ENCODE measurements around the gene PTK7. TPM values are rescaled to one million over a fixed set of nuclear protein-coding genes. Genes with fewer than 3 reads are reported as not detected.

PTK7 gene
- total RNA-seq, 2 experiments from 2014 or later = 1.2 to 1.6 TPM

DNA sequence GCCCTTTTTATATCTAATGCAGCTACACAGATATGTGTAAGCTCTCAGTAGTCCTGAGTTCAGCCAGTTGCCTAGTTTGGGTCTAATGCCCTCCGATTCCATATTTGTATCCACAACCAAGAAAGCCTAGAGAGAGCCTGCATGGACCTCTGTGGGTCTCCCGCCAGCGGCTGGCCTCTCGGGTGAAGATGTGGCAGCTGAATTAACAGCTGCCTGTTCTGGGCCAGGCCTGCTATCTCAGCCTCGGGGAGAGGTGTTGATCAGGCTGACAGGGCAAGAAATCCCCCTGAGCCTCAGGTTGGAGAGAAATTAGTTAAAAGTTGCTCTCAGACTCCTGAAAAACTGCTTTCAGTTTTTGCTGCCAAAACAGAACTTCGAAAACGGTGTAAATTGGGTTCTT lies 19.8 kb downstream of the PTK7 start:
- Histone ChIP-seq H3K9me3 (ENCODE audit: control insufficient read depth in 1 of 2, insufficient read depth in 1 of 2, low read length in 2 of 2) (no peaks in the 10 kb centered on the region), H3K27ac (ENCODE audit: low read depth in 1 of 2, low read length in 2 of 2) (no peak overlapping the region), H3K27me3 (ENCODE audit: control insufficient read depth in 1 of 2, insufficient read depth in 2 of 2, low read length in 2 of 2) (no peaks in the 10 kb centered on the region), H3K36me3 (ENCODE audit: insufficient read depth, low read length) (no peaks in the 10 kb centered on the region), H3K4me3 (ENCODE audit: low read length) (no peak overlapping the region), H3K4me1 (ENCODE audit: insufficient read depth, low read length) (no peaks in the 10 kb centered on the region)
- no peak for DNase-seq
- no peak overlapping the region for H3K4me3 Mint-ChIP-seq
- H3K9me3 Mint-ChIP-seq = no peaks in the 10 kb centered on the region
- no peak overlapping the region for H3K27ac Mint-ChIP-seq
- ChIA-PET CTCF (no interaction called here), POLR2A (no interaction called here)
- peaks cover 24% of the 10 kb centered on the region for H3K4me1 Mint-ChIP-seq (ENCODE audit: low read depth)
- TF ChIP-seq, protein P1, sequence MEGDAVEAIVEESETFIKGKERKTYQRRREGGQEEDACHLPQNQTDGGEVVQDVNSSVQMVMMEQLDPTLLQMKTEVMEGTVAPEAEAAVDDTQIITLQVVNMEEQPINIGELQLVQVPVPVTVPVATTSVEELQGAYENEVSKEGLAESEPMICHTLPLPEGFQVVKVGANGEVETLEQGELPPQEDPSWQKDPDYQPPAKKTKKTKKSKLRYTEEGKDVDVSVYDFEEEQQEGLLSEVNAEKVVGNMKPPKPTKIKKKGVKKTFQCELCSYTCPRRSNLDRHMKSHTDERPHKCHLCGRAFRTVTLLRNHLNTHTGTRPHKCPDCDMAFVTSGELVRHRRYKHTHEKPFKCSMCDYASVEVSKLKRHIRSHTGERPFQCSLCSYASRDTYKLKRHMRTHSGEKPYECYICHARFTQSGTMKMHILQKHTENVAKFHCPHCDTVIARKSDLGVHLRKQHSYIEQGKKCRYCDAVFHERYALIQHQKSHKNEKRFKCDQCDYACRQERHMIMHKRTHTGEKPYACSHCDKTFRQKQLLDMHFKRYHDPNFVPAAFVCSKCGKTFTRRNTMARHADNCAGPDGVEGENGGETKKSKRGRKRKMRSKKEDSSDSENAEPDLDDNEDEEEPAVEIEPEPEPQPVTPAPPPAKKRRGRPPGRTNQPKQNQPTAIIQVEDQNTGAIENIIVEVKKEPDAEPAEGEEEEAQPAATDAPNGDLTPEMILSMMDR (IDR thresholded peaks at IDR 0.05) = no peak
- no peaks in the 10 kb centered on the region for H3K27me3 Mint-ChIP-seq
- no peaks in the 10 kb centered on the region for H3K36me3 Mint-ChIP-seq (ENCODE audit: low read depth)
- no peak for ATAC-seq (ENCODE audit: poor library complexity)
- intact Hi-C loops (cut with DNase I, micrococcal nuclease) = no loop called here

GRCh38 chr6:43096451-43097097 lies 20.5 kb downstream of the PTK7 start:
- TF ChIP-seq, protein P1 (IDR thresholded peaks at IDR 0.05) = no peak
- no peak overlapping the region for H3K27ac Mint-ChIP-seq
- Histone ChIP-seq H3K9me3 (ENCODE audit: control insufficient read depth in 1 of 2, insufficient read depth in 1 of 2, low read length in 2 of 2) (no peaks in the 10 kb centered on the region), H3K27ac (ENCODE audit: low read depth in 1 of 2, low read length in 2 of 2) (no peak overlapping the region), H3K27me3 (ENCODE audit: control insufficient read depth in 1 of 2, insufficient read depth in 2 of 2, low read length in 2 of 2) (no peaks in the 10 kb centered on the region), H3K4me3 (ENCODE audit: low read length) (no peak overlapping the region), H3K36me3 (ENCODE audit: insufficient read depth, low read length) (no peaks in the 10 kb centered on the region), H3K4me1 (ENCODE audit: insufficient read depth, low read length) (no peaks in the 10 kb centered on the region)
- no peak for ATAC-seq (ENCODE audit: poor library complexity)
- no peak overlapping the region for H3K4me3 Mint-ChIP-seq
- ChIA-PET CTCF (interaction anchor here (0.6 kb wide), 1 partner anchor 31 kb away, joined by 3 read pairs; no protein-coding TSS in a partner anchor), POLR2A (no interaction called here)
- intact Hi-C loops (cut with DNase I, micrococcal nuclease) = no loop called here
- H3K27me3 Mint-ChIP-seq = no peaks in the 10 kb centered on the region
- H3K9me3 Mint-ChIP-seq = no peaks in the 10 kb centered on the region
- no peak for DNase-seq
- H3K4me1 Mint-ChIP-seq (ENCODE audit: low read depth) = peaks cover 24% of the 10 kb centered on the region
- H3K36me3 Mint-ChIP-seq (ENCODE audit: low read depth) = no peaks in the 10 kb centered on the region

GRCh38 chr6:43097098-43097489 lies 21.0 kb downstream of the PTK7 start:
- Histone ChIP-seq H3K27ac (ENCODE audit: low read depth in 1 of 2, low read length in 2 of 2) (no peak overlapping the region), H3K4me3 (ENCODE audit: low read length) (no peak overlapping the region), H3K9me3 (ENCODE audit: control insufficient read depth in 1 of 2, insufficient read depth in 1 of 2, low read length in 2 of 2) (no peaks in the 10 kb centered on the region), H3K36me3 (ENCODE audit: insufficient read depth, low read length) (no peaks in the 10 kb centered on the region), H3K4me1 (ENCODE audit: insufficient read depth, low read length) (no peaks in the 10 kb centered on the region), H3K27me3 (ENCODE audit: control insufficient read depth in 1 of 2, insufficient read depth in 2 of 2, low read length in 2 of 2) (no peaks in the 10 kb centered on the region)
- DNase-seq (no peak), ATAC-seq (ENCODE audit: poor library complexity) (no peak)
- intact Hi-C loops (cut with DNase I, micrococcal nuclease) = no loop called here
- H3K4me3 Mint-ChIP-seq = no peak overlapping the region
- H3K9me3 Mint-ChIP-seq = no peaks in the 10 kb centered on the region
- TF ChIP-seq, protein P1 (IDR thresholded peaks at IDR 0.05) = no peak
- POLR2A ChIA-PET = no interaction called here
- H3K27ac Mint-ChIP-seq = no peak overlapping the region
- no peaks in the 10 kb centered on the region for H3K36me3 Mint-ChIP-seq (ENCODE audit: low read depth)
- CTCF ChIA-PET = interaction anchor here (0.6 kb wide), 2 partner anchors 30 to 273 kb away, joined by 3 read pairs; partner anchors contain the start of gene ZNF318
- no peaks in the 10 kb centered on the region for H3K27me3 Mint-ChIP-seq
- H3K4me1 Mint-ChIP-seq (ENCODE audit: low read depth) = peaks cover 24% of the 10 kb centered on the region
